AG10803 (cell line): ENCODE results near the gene EFR3B.
A peak's percentile ranks its signal among the peaks of the same experiment; 100 is the strongest.

ENCODE experiments used
- DNase-seq: peaks from one replicate; pipeline ENCODE4 v3.0.0; 2010; ENCODE audit warnings: low read depth
- H3K4me3 ChIP-seq: 2 replicates; pipeline ENCODE4 v1.5.1; 2011; ENCODE audit warnings: mild to moderate bottlenecking, low read length, control low read depth
- TF ChIP-seq, protein P1 (sequence below): conservative IDR thresholded peaks from 2 replicates; pipeline ENCODE4 v1.5.1; 2011; ENCODE audit warnings: mild to moderate bottlenecking, low read length, control low read depth, inconsistent platforms

Gene EFR3B

GRCh38 chr2:25056098-25056821, 14.4 kb downstream of the EFR3B start:
- H3K4me3 ChIP-seq, result no peak overlapping the region
- TF ChIP-seq, protein P1, sequence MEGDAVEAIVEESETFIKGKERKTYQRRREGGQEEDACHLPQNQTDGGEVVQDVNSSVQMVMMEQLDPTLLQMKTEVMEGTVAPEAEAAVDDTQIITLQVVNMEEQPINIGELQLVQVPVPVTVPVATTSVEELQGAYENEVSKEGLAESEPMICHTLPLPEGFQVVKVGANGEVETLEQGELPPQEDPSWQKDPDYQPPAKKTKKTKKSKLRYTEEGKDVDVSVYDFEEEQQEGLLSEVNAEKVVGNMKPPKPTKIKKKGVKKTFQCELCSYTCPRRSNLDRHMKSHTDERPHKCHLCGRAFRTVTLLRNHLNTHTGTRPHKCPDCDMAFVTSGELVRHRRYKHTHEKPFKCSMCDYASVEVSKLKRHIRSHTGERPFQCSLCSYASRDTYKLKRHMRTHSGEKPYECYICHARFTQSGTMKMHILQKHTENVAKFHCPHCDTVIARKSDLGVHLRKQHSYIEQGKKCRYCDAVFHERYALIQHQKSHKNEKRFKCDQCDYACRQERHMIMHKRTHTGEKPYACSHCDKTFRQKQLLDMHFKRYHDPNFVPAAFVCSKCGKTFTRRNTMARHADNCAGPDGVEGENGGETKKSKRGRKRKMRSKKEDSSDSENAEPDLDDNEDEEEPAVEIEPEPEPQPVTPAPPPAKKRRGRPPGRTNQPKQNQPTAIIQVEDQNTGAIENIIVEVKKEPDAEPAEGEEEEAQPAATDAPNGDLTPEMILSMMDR, result no peak
- no peak for DNase-seq

DNA sequence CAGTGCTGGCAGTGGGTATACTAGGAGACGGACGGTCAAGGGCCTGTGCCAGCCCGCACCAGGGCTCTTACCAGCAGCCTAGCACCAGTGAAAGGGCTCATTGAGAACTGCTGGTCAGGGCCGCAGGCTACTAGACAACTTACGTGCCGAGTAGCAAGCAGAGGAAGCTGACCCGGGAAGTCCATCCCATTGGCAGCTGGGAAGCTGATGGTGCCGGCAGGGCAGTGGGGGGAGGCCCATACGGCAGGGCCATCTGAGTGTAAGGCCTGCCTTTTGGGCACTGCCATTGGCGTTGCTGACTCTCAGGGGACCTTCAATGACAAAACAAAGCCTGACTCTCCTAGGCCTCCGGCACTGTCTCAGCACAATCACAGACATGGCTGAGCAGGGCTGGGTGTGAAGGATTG, 20.6 kb downstream of the EFR3B start:
- DNase-seq, result no peak
- H3K4me3 ChIP-seq, result no peak overlapping the region
- TF ChIP-seq, protein P1, result no peak

- H3K4me3 ChIP-seq, result no peak overlapping the region
- TF ChIP-seq, protein P1, result no peak
- DNase-seq, result peak; percentile 50
Observed at GRCh38 chr2:25063876-25064660, 22.2 kb downstream of the EFR3B start.

DNA sequence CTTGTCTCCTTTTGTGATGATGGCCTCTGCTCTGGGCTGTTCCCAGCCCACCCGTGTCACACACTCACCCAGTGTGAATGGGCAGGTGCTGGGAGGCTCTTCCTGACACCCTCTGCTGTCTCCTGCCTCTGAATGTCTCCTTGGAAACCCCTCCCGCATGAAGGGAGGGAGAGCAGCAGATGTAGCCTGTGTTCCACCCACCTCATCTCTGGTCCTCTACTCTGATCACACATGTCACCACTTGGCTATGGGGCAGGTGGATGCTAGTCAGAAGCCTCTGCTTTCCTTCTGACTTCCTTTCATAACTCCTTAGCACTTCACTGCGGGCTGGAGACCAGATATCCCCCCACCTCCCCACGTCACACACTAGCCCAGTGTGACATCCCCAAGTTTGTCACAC, 23.9 kb downstream of the EFR3B start:
- no peak overlapping the region for H3K4me3 ChIP-seq
- TF ChIP-seq, protein P1, result no peak
- DNase-seq, result no peak

GRCh38 chr2:25066455-25066854, 24.6 kb downstream of the EFR3B start:
- TF ChIP-seq, protein P1, result no peak
- no peak overlapping the region for H3K4me3 ChIP-seq
- no peak for DNase-seq

DNA sequence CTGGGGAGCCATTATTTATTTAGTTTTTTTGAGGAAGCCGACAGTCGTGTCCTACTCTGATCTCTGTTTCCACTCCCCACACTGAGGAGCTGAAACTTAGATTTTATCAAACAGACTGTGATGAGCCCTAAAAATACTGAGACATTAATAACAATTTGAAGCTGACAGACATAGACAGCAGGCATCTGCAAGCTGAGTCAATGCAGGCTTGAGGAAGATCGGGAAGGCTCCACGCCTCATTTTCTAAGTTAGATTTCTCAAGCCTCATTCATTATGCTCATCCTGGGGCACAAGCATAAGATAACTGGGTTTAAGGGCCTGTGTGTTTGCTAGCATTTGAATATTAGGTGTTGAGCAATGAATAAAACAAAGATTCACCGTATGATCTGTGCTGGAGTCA, 26.3 kb downstream of the EFR3B start:
- no peak for DNase-seq
- TF ChIP-seq, protein P1, result no peak
- H3K4me3 ChIP-seq, result no peak overlapping the region

DNA sequence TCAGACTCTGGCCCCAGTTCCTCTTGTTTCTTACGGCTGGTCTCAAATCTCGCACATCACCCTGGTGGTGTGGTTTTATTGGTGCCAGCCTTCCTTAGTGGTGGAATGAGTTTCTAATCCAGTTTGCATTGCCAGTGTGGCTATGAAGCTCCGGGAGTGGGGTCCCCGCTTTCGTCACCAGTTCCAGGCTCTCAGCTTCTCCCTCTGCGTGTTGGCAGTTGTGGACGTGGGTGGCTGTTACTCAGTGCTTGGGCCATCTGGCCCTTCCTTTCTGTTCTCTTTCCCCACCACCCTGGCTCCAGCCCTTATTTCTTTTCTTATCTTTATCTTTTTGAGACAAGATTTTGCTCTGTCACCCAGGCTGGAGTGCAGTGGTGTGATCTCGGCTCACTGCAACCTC, 30.1 kb downstream of the EFR3B start:
- TF ChIP-seq, protein P1, result no peak
- no peak overlapping the region for H3K4me3 ChIP-seq
- DNase-seq, result no peak
